GM19452 (cell line): Measurements from ENCODE around the gene PNPLA7.
"Not testable (repeated sequence)": the region's sequence is repeated elsewhere in the genome, so short reads cannot be mapped to it uniquely, and the experiment has no call there.

Source experiments
- ATAC-seq: cut with Tn5 transposase; IDR thresholded peaks from one replicate; pipeline ENCODE4 v1.9.1; 2021; ENCODE audit not compliant: unreplicated experiment

Gene PNPLA7

DNA sequence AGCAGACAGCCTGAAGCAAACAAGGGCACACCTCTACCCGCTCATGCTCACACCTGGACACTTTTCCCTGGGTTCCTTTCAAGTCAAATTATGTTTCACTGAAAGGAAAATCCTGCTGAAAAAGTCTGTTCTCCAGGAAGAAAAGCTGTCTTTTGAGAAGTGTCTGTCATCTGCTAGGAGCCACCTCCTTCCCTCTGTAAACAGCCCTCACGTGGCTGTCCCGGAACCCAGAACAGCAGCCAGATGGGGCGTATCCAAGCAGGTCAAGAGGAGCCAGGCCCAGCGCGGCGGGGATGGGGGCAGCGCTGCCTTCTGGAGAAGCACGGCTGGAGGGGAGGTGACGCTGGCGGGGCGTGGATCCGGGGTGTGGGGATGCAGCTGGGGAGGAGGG, at the start of gene PNPLA7:
Gene PNPLA7 (minus strand): TSS at position 172 of the 391 bp plus-strand sequence. CDS start 205 bp downstream, outside the sequence.
- no peak for ATAC-seq

DNA sequence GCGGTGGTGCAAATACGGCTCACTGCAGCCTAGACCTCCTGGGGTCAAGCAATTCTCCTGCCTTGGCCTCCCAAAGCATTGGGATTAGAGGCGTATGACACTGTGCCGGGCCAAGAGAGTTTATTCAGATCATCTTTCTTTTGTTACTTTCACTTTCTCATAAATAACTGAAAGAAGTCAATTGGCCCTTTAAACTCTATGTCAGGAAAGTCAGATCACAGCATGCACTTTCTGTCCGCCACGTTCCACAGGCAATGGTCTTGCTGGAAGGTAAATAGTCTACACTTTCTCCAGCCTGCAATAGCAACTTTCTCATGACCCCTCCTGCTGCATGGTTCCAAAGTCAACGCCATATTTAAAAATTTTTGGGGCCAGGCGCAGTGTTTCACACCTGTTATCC, 48.7 kb upstream of the PNPLA7 start:
- no peak for ATAC-seq

GRCh38 chr9:137596577-137596976, 46.4 kb upstream of the PNPLA7 start:
- not testable (repeated sequence) for ATAC-seq

GRCh38 chr9:137593176-137593575, 43.0 kb upstream of the PNPLA7 start:
- ATAC-seq = no peak

DNA sequence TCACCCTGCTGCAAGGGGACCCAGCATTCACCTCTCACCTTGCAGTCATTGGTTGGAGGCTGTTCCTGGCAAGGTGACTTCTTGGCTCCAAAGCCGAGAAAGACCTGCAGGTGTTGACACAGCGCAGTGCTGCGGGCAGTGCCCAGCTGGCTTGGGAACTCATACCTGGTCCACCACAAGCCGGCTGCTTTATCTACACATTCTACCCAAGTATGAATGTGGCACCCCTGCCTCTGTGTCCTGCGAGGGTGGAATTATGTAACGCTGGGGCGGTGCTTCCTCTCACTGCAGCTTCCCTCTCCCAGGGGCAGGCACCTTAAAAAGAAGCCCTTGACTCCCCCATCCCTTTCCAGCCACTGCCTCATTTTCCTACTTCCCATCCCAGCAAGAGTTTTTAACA, 42.6 kb upstream of the PNPLA7 start:
- ATAC-seq = no peak

DNA sequence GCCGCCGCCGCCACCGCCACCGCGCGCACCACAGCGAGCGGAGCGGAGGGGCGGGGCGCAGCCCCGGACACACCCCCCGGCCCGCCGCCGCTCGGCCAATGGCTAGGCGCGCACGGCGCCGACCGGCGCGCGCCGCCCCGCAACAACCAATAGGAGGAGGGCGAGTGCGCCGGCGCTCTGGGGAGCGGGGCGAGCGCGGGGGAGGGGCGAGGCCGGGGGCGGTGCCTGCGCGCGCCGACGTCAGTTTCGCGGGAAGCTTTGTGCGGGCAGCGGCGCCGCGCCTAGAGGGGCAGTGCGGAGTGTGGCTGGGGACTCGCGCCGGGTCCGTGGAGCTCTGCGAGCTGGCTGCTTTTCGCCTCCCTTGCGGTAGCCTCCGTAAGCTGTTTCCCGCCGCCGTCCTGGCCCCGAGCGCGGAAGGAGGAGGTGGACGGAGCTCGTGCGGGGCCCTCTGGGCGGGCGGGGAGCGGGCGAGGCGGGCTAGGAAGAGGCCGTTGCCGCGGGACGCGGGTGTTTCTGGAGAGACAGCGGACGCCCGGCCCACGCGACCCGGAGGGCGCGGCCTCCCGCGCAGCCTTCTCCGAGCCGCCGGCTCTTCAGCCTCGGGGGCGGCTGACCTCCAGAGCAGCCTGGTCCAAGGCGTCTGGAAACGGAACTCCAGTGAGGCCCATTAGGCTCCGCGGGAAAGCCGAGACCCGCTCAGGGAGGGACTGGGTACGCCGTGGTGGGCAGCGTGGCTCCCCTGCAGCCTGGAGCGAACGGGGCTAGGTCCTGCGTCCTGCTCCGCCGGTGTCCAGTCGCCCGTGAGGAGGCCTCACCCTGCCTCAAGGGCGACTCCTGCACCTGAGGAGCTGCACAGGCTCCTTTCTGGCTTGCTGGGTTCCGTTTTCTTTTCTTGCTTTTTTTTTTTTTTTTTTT, 40.5 kb upstream of the PNPLA7 start, which contains the start of gene ZMYND19:
Gene ZMYND19 (minus strand): TSS at position 44 of the 915 bp plus-strand sequence. CDS start 249 bp downstream, outside the sequence.
- peak; percentile 86 for ATAC-seq

GRCh38 chr9:137590123-137590468, 39.9 kb upstream of the PNPLA7 start:
- ATAC-seq = no peak

DNA sequence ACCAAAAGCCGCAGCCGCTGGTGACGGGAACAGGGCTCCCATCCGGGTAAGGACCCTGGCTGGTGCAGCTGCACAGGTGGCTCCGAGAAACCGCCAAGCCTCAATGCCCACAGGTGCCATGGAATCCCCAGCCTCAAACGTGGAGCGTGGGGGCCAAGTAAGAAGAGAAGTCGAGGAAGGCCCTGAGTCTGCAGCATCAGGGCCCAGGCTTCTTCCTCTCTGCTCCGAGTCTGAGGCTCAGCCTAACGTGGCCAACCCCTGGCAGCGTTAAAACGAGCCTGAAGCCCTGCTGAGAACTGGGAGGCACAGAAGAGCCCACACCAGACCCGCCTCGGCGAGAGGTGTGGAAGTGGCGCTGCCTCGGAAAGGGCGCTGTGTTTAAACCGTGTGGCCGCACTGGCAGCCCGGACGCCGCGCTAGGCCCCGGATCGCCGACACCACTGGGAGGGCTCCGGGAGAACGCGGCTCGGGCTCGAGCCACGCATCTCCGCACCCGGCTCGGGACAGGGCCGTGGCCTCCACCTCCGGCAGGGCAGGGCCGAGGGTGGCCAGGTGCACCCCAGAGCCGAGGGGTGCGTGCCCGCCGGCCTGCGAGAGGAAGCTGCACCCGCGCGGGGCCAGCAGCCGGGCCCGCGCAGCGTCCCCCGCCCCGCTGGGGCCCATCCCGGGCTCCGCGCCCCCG, 39.4 kb upstream of the PNPLA7 start:
- ATAC-seq = peak; percentile 11

GRCh38 chr9:137588891-137589290, 38.7 kb upstream of the PNPLA7 start:
- ATAC-seq = no peak

GRCh38 chr9:137588311-137588710, 38.1 kb upstream of the PNPLA7 start:
- no peak for ATAC-seq

DNA sequence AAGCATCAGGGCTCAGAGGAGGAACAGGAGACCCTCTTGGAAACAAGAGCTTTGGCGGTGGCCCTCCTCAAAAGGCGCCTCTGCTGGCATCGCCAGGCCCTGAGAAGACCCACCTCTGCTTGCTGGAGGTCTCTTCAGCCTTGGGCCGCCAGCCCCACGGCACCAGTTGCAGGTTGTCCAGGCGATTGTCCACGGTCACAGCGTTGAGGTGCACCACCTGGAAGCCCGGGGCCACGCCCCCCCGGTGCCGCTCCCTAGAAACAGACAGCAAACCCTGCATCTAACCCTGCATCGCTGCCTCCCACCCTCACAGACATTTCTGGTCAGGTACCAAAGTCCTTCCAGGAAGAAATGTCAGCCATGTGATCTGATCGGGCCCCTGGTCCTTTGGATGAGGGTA, 36.7 kb upstream of the PNPLA7 start:
- no peak for ATAC-seq

- no peak for ATAC-seq
These were observed 33.8 kb upstream of the PNPLA7 start for GRCh38 chr9:137583957-137584356.

GRCh38 chr9:137583347-137583746, 33.1 kb upstream of the PNPLA7 start:
- ATAC-seq = no peak

DNA sequence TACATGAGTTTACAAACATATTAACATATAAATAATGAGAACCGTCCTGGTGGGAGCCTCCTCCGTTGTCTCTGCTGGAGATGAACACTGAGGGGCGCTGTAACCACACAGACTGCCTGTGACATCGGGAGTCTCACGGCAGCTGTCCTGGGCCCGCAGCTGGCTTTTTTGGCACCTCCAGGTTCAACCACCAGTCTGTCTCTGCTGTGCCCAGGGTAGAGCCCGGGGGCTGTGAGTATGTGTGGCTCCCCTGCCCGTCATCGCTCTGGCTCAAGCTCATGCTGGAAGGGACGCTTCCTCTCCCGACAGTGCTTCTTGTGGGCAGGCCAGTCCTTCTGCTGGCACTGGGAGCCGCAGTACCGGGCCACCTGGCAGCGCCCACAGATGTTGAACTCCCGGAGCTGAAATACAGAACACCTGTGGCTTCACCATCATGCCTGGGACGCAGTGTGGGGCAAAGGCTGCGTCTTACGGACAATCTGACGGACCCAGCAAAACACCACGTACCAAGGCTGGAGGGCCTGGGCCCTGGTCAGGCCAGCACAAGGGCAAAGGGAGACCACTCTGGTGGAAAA, 32.2 kb upstream of the PNPLA7 start:
- no peak for ATAC-seq

GRCh38 chr9:137581361-137582285, 31.4 kb upstream of the PNPLA7 start:
- no peak for ATAC-seq

DNA sequence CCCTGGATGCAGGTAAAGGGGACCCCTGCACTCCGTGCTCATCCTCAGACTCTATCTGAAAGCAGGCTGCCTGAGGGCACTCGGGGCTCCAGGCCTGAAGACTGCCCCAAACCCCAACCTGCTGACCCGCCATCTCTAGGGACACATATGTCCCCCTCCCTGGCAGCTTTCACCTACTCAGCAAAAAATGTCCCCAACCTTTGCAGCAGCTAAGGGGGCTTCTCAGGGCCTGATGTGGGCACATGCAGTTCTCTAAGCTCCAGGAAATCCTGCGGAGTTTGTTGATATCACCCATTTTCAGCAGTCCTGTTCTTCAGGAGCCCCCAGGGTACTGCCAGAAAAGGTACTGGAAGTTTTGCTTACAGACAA, 30.7 kb upstream of the PNPLA7 start:
- no peak for ATAC-seq

GRCh38 chr9:137580209-137580953, 30.2 kb upstream of the PNPLA7 start:
- ATAC-seq = no peak

GRCh38 chr9:137579259-137579604, 29.0 kb upstream of the PNPLA7 start:
- ATAC-seq = no peak

GRCh38 chr9:137578518-137579258, 28.5 kb upstream of the PNPLA7 start, which contains the start of gene DPH7:
TSS of gene DPH7 (minus strand) at chr9:137578925. CDS start at chr9:137578777, 148 bp downstream.
- ATAC-seq = peak; percentile 84
